Measurements from ENCODE around the gene MAPK14.
"Not testable (repeated sequence)": the region's sequence is repeated elsewhere in the genome, so short reads cannot be mapped to it uniquely, and the experiment has no call there.

The MAPK14 gene

GRCh38 chr6:36122495-36123269 is 95.1 kb downstream of the MAPK14 start:
- no peak for DNase-seq
- H2AK5ac ChIP-seq (ENCODE audit: low read length, severe bottlenecking), result no peak overlapping the region
- H3K4me2 ChIP-seq (ENCODE audit: low read length, poor library complexity, severe bottlenecking), result no peak overlapping the region
- H3K23ac ChIP-seq (ENCODE audit: low read length in 2 of 2), result no peak overlapping the region
- H4K8ac ChIP-seq (ENCODE audit: low read length), result no peak overlapping the region
- H2AFZ ChIP-seq (ENCODE audit: low read depth, low read length), result no peak overlapping the region
- H2BK120ac ChIP-seq (ENCODE audit: low read depth, low read length), result no peak overlapping the region
- no peak overlapping the region for H3K27ac ChIP-seq (ENCODE audit: low read length, poor library complexity, severe bottlenecking)
- H3K14ac ChIP-seq (ENCODE audit: low read length in 2 of 2), result no peak overlapping the region
- no peak overlapping the region for H2BK15ac ChIP-seq (ENCODE audit: low read depth, poor library complexity, severe bottlenecking)
- H3K79me1 ChIP-seq (replicated peaks; ENCODE audit: low read length, poor library complexity, severe bottlenecking), result no peaks in the 10 kb centered on the region
- peak overlapping the region; percentile 29 to 98 for H2BK12ac ChIP-seq (ENCODE audit: low read length in 2 of 2)
- no peaks in the 10 kb centered on the region for H3K27me3 ChIP-seq (ENCODE audit: control insufficient read depth in 1 of 2, insufficient read depth in 1 of 2, low read length in 2 of 2)
- H3K9me3 ChIP-seq (ENCODE audit: control insufficient read depth, low read length), result no peaks in the 10 kb centered on the region
- WGBS, result 97% methylated on average over 10 of the region's 11 CpGs
- H2BK5ac ChIP-seq (ENCODE audit: low read depth, low read length, poor library complexity, severe bottlenecking), result no peak overlapping the region
- peak overlapping the region in 1 of 2 experiments; percentile 54 for H3K18ac ChIP-seq (ENCODE audit: low read depth in 1 of 2, low read length in 2 of 2)
- H3K36me3 ChIP-seq (ENCODE audit: control insufficient read depth in 1 of 2, insufficient read depth in 2 of 2, low read depth in 1 of 2, low read length in 2 of 2), result no peaks in the 10 kb centered on the region
- peaks cover 16% of the 10 kb centered on the region for H3K4me1 ChIP-seq (ENCODE audit: control insufficient read depth, insufficient read depth, low read depth, low read length)
- peak overlapping the region; percentile 44 for H3K9ac ChIP-seq (ENCODE audit: low read length)
- peak overlapping the region; percentile 73 for H4K91ac ChIP-seq (ENCODE audit: low read length)
- no peak overlapping the region for H3K4ac ChIP-seq (ENCODE audit: low read depth in 1 of 2, low read length in 2 of 2)
- H3K4me3 ChIP-seq (ENCODE audit: insufficient read depth in 1 of 2, low read depth in 1 of 2, low read length in 2 of 2), result no peak overlapping the region

DNA sequence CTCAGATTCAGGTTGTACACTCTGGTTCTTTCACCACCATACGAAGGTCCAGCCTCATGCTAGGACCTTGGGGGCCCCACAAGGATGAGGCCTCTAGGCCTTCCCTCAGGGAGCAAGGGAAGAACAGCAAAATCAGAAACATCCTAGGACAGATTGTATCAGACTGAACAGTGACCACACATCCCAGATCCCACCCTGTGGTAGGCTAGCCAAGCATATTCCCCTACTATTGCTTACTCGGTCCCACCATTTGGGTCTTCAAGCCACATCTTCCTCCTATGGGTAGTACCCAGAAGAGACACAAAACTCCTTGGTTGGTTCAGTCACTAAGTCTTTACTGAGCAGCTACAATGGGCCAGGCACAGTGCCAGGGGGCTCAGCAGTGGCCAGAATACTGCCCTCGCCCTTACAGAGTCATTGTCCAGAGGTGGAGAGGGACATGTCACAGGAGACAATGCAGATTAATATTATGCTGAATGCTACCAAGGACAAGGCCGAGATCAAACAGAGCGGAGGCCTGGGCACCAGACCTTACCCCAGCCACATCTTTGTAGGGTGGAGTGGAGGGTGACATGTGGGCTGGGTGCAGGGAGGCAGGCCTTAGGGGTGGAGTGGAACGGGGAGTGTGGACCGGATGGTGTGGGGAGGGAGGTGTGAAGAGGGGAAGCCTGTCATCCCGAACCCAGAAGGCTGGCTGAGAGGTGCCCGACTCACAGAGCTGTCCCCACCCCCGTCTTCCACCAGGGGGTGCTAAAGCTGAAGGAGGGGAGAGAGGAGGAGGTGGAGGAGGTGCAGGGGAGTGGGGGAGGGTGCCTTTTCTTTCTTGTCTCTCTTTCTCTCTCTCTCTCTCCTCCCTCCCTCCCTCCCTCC is 95.9 kb downstream of the MAPK14 start:
- Histone ChIP-seq H4K8ac (ENCODE audit: low read length) (peak overlapping the region; percentile 73), H3K36me3 (ENCODE audit: control insufficient read depth in 1 of 2, insufficient read depth in 2 of 2, low read depth in 1 of 2, low read length in 2 of 2) (no peaks in the 10 kb centered on the region), H3K23ac (ENCODE audit: low read length in 2 of 2) (no peak overlapping the region), H3K4me3 (ENCODE audit: insufficient read depth in 1 of 2, low read depth in 1 of 2, low read length in 2 of 2) (no peak overlapping the region), H3K4ac (ENCODE audit: low read depth in 1 of 2, low read length in 2 of 2) (peak overlapping the region; percentile 7 to 47), H2AK5ac (ENCODE audit: low read length, severe bottlenecking) (no peak overlapping the region), H2AFZ (ENCODE audit: low read depth, low read length) (no peak overlapping the region), H3K79me1 (replicated peaks; ENCODE audit: low read length, poor library complexity, severe bottlenecking) (no peaks in the 10 kb centered on the region), H2BK15ac (ENCODE audit: low read depth, poor library complexity, severe bottlenecking) (peak overlapping the region; percentile 77), H2BK120ac (ENCODE audit: low read depth, low read length) (peak overlapping the region; percentile 12), H3K4me2 (ENCODE audit: low read length, poor library complexity, severe bottlenecking) (no peak overlapping the region), H3K27me3 (ENCODE audit: control insufficient read depth in 1 of 2, insufficient read depth in 1 of 2, low read length in 2 of 2) (no peaks in the 10 kb centered on the region), H3K18ac (ENCODE audit: low read depth in 1 of 2, low read length in 2 of 2) (peak overlapping the region; percentile 22 to 37), H2BK12ac (ENCODE audit: low read length in 2 of 2) (peak overlapping the region; percentile 29 to 98), H2BK5ac (ENCODE audit: low read depth, low read length, poor library complexity, severe bottlenecking) (no peak overlapping the region), H3K27ac (ENCODE audit: low read length, poor library complexity, severe bottlenecking) (no peak overlapping the region), H3K14ac (ENCODE audit: low read length in 2 of 2) (no peak overlapping the region), H3K4me1 (ENCODE audit: control insufficient read depth, insufficient read depth, low read depth, low read length) (peaks cover 16% of the 10 kb centered on the region), H3K9me3 (ENCODE audit: control insufficient read depth, low read length) (no peaks in the 10 kb centered on the region), H4K91ac (ENCODE audit: low read length) (peak overlapping the region; percentile 73), H3K9ac (ENCODE audit: low read length) (peak overlapping the region; percentile 44)
- 68% methylated on average over 7 of the region's 10 CpGs for WGBS
- DNase-seq, result peak; percentile 87

DNA sequence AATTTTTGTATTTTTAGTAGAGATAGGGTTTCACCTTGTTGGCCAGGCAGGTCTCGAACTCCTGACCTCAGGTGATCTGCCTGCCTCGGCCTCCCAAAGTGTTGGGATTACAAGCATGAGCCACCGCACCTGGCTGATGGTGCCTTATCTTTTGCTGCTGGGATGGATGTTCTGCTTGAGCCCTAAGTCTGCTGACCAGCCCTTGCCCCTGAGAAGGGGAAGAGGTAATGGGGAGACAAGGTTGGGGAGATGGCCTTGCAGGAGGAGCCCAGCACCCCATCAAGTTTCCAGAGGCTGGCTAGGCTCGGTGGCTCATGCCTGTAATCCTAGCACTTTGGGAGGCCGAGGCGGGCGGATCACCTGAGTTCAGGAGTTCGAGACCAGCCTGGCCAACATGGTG is 96.7 kb downstream of the MAPK14 start:
- H3K27ac ChIP-seq (ENCODE audit: low read length, poor library complexity, severe bottlenecking); H3K36me3 ChIP-seq (ENCODE audit: control insufficient read depth in 1 of 2, insufficient read depth in 2 of 2, low read depth in 1 of 2, low read length in 2 of 2); H2BK15ac ChIP-seq (ENCODE audit: low read depth, poor library complexity, severe bottlenecking); H3K79me1 ChIP-seq (replicated peaks; ENCODE audit: low read length, poor library complexity, severe bottlenecking); H3K9me3 ChIP-seq (ENCODE audit: control insufficient read depth, low read length); DNase-seq; H2BK120ac ChIP-seq (ENCODE audit: low read depth, low read length); H3K27me3 ChIP-seq (ENCODE audit: control insufficient read depth in 1 of 2, insufficient read depth in 1 of 2, low read length in 2 of 2); H3K4me3 ChIP-seq (ENCODE audit: insufficient read depth in 1 of 2, low read depth in 1 of 2, low read length in 2 of 2); H3K4me2 ChIP-seq (ENCODE audit: low read length, poor library complexity, severe bottlenecking); H4K8ac ChIP-seq (ENCODE audit: low read length); H2BK5ac ChIP-seq (ENCODE audit: low read depth, low read length, poor library complexity, severe bottlenecking); H3K9ac ChIP-seq (ENCODE audit: low read length); H2AK5ac ChIP-seq (ENCODE audit: low read length, severe bottlenecking); H2AFZ ChIP-seq (ENCODE audit: low read depth, low read length); H3K23ac ChIP-seq (ENCODE audit: low read length in 2 of 2): not testable (repeated sequence)
- peak overlapping the region in 1 of 2 experiments; percentile 35 for H3K14ac ChIP-seq (ENCODE audit: low read length in 2 of 2)
- H3K4me1 ChIP-seq (ENCODE audit: control insufficient read depth, insufficient read depth, low read depth, low read length), result peaks cover 16% of the 10 kb centered on the region
- peak overlapping the region in 1 of 2 experiments; percentile 81 for H3K4ac ChIP-seq (ENCODE audit: low read depth in 1 of 2, low read length in 2 of 2)
- 93% methylated on average over 8 of the region's 8 CpGs for WGBS
- H4K91ac ChIP-seq (ENCODE audit: low read length), result peak overlapping the region; percentile 36
- H3K18ac ChIP-seq (ENCODE audit: low read depth in 1 of 2, low read length in 2 of 2), result peak overlapping the region in 1 of 2 experiments; percentile 43
- peak overlapping the region in 1 of 2 experiments; percentile 96 for H2BK12ac ChIP-seq (ENCODE audit: low read length in 2 of 2)

- 97% methylated on average over 3 of the region's 3 CpGs for WGBS
- no peaks in the 10 kb centered on the region for H3K27me3 ChIP-seq (ENCODE audit: control insufficient read depth in 1 of 2, insufficient read depth in 1 of 2, low read length in 2 of 2)
Measured at GRCh38 chr6:36124881-36125280, 97.3 kb downstream of the MAPK14 start.

More at GRCh38 chr6:36124881-36125280, 97.3 kb downstream of the MAPK14 start:
- H3K79me1 ChIP-seq (replicated peaks; ENCODE audit: low read length, poor library complexity, severe bottlenecking), result no peaks in the 10 kb centered on the region
- H3K18ac ChIP-seq (ENCODE audit: low read depth in 1 of 2, low read length in 2 of 2), result no peak overlapping the region
- H4K8ac ChIP-seq (ENCODE audit: low read length), result no peak overlapping the region
- no peaks in the 10 kb centered on the region for H3K36me3 ChIP-seq (ENCODE audit: control insufficient read depth in 1 of 2, insufficient read depth in 2 of 2, low read depth in 1 of 2, low read length in 2 of 2)
- no peaks in the 10 kb centered on the region for H3K9me3 ChIP-seq (ENCODE audit: control insufficient read depth, low read length)
- peak overlapping the region in 1 of 2 experiments; percentile 13 for H3K4ac ChIP-seq (ENCODE audit: low read depth in 1 of 2, low read length in 2 of 2)
- H2AK5ac ChIP-seq (ENCODE audit: low read length, severe bottlenecking), result no peak overlapping the region
- H2BK15ac ChIP-seq (ENCODE audit: low read depth, poor library complexity, severe bottlenecking), result peak overlapping the region; percentile 60
- no peak overlapping the region for H3K23ac ChIP-seq (ENCODE audit: low read length in 2 of 2)
- no peak overlapping the region for H2BK5ac ChIP-seq (ENCODE audit: low read depth, low read length, poor library complexity, severe bottlenecking)
- no peak overlapping the region for H3K9ac ChIP-seq (ENCODE audit: low read length)
- DNase-seq, result no peak
- no peak overlapping the region for H3K14ac ChIP-seq (ENCODE audit: low read length in 2 of 2)
- H4K91ac ChIP-seq (ENCODE audit: low read length), result no peak overlapping the region
- peak overlapping the region; percentile 54 for H2BK120ac ChIP-seq (ENCODE audit: low read depth, low read length)
- H2AFZ ChIP-seq (ENCODE audit: low read depth, low read length), result no peak overlapping the region
- peak overlapping the region; percentile 11 to 86 for H2BK12ac ChIP-seq (ENCODE audit: low read length in 2 of 2)
- no peak overlapping the region for H3K4me2 ChIP-seq (ENCODE audit: low read length, poor library complexity, severe bottlenecking)
- no peak overlapping the region for H3K27ac ChIP-seq (ENCODE audit: low read length, poor library complexity, severe bottlenecking)
- H3K4me1 ChIP-seq (ENCODE audit: control insufficient read depth, insufficient read depth, low read depth, low read length), result peaks cover 16% of the 10 kb centered on the region
- H3K4me3 ChIP-seq (ENCODE audit: insufficient read depth in 1 of 2, low read depth in 1 of 2, low read length in 2 of 2), result no peak overlapping the region

Measured in mesenchymal stem cell (in vitro differentiated cells and primary cell).